GM12878 (cell line): ENCODE results near the gene AGBL1. TPM values are rescaled to one million over a fixed set of nuclear protein-coding genes. Genes with fewer than 3 reads are reported as not detected.

Source experiments
- ATAC-seq: fragments of 200-7000 bp; cut with Tn5 transposase; 3 replicates; pipeline ENCODE4 v1.9.1; 2020; ENCODE audit warnings: mild to moderate bottlenecking, moderate library complexity
- BruUV-seq: library from RNA; stranded (reverse); fragments of 400-500 nt; replicated peaks from 2 replicates; lab custom pipeline; 2021; lab: Mats Ljungman, UMichigan
- CTCF ChIA-PET: fragments of 300-600 bp; sonication (Branson Sonifier 250); formaldehyde crosslinking; extraction: SDS; loops from one replicate; lab custom pipeline; 2021; ENCODE audit warnings: inconsistent platforms; lab: Yijun Ruan, JAX
- POLR2A ChIA-PET: fragments of 350-600 bp; formaldehyde crosslinking; extraction: SDS; loops from one replicate; lab custom pipeline; 2021; ENCODE audit warnings: inconsistent platforms; lab: Charles Lee
- RAD21 ChIA-PET: fragments of 300-600 bp; sonication (Branson Sonifier 250); formaldehyde crosslinking; loops from one replicate; lab custom pipeline; 2023; ENCODE audit warnings: antibody characterized with exemption; ENCODE audit not compliant: unreplicated experiment; lab: Charles Lee
- SMC1A ChIA-PET: fragments of 300-600 bp; sonication (Branson Sonifier 250); formaldehyde crosslinking; loops from one replicate; lab custom pipeline; 2023; ENCODE audit not compliant: unreplicated experiment, uncharacterized antibody; lab: Charles Lee
- DNase-seq: peaks from one replicate; pipeline ENCODE4 v3.0.0-alpha.2; 2011; ENCODE audit warnings: low read depth, low spot score
- FAIRE-seq: peaks from 3 replicates; lab custom pipeline; 2011; peaks lifted over from hg19 to GRCh38; lab: Jason Lieb, UNC
- H2AFZ ChIP-seq: 2 replicates; pipeline ENCODE4 v1.6.0; 2011; ENCODE audit warnings: low read depth, low read length, control low read depth; ENCODE audit not compliant: control insufficient read depth
- H3K27ac ChIP-seq: 2 replicates; pipeline ENCODE4 v1.5.1; 2011; ENCODE audit warnings: control low read depth; ENCODE audit not compliant: control insufficient read depth, insufficient read depth
- H3K27me3 ChIP-seq, 2 experiments: replicated peaks in 1 of 2; 2 replicates each; pipeline versions ENCODE4 v1.6.0 to v1.6.1; 2011; ENCODE audit warnings: low read length in 1 of 2; ENCODE audit not compliant: control insufficient read depth in 2 of 2, insufficient read depth in 2 of 2
- H3K36me3 ChIP-seq, 2 experiments: 2 replicates each; pipeline ENCODE4 v1.5.1; 2011; ENCODE audit warnings: low read length in 1 of 2; ENCODE audit not compliant: control insufficient read depth in 2 of 2, insufficient read depth in 2 of 2
- H3K4me1 ChIP-seq: 2 replicates; pipeline ENCODE4 v1.6.1; 2011; ENCODE audit warnings: mild to moderate bottlenecking, low read length, moderate library complexity, mixed read lengths; ENCODE audit not compliant: control insufficient read depth, insufficient read depth
- H3K4me2 ChIP-seq: 2 replicates; pipeline ENCODE4 v1.6.0; 2011; ENCODE audit warnings: control low read depth; ENCODE audit not compliant: control insufficient read depth, insufficient read depth
- H3K4me3 ChIP-seq: fragments of 200-600 bp; sonication (generic); 2 replicates; pipeline ENCODE4 v1.5.1; 2016
- H3K79me2 ChIP-seq: 2 replicates; pipeline ENCODE4 v1.6.0; 2011; ENCODE audit warnings: low read length; ENCODE audit not compliant: control insufficient read depth, insufficient read depth
- H3K9ac ChIP-seq: 2 replicates; pipeline ENCODE4 v1.8.0; 2011; ENCODE audit warnings: low read length, control low read depth, mixed read lengths; ENCODE audit not compliant: control insufficient read depth, insufficient read depth
- H3K9me3 ChIP-seq: replicated peaks from 3 replicates; pipeline ENCODE4 v1.5.1; 2011; ENCODE audit warnings: mild to moderate bottlenecking, low read length; ENCODE audit not compliant: control insufficient read depth, insufficient read depth
- H4K20me1 ChIP-seq: 2 replicates; pipeline ENCODE4 v1.6.0; 2011; ENCODE audit not compliant: control insufficient read depth, insufficient read depth
- NFIC ChIP-seq: IDR thresholded peaks from 2 replicates; pipeline ENCODE4 v1.6.1; 2012; ENCODE audit warnings: low read depth, mild to moderate bottlenecking, inconsistent platforms, low read length, moderate library complexity
- SREBF1 ChIP-seq: IDR thresholded peaks from 2 replicates; pipeline ENCODE4 v1.6.1; 2012; ENCODE audit warnings: mild to moderate bottlenecking, low read length
- ZNF217 ChIP-seq: fragments of 450-650 bp; IDR thresholded peaks from 2 replicates; pipeline ENCODE4 v1.6.1; 2017; ENCODE audit warnings: antibody characterized with exemption, mild to moderate bottlenecking
- ZNF592 ChIP-seq: fragments of 450-650 bp; IDR thresholded peaks from 2 replicates; pipeline ENCODE4 v1.6.1; 2017; ENCODE audit warnings: mild to moderate bottlenecking, moderate library complexity
- ZSCAN29 ChIP-seq: fragments of 450-650 bp; IDR thresholded peaks from 2 replicates; pipeline ENCODE4 v1.6.1; 2017; ENCODE audit warnings: mild to moderate bottlenecking, moderate library complexity
- ZZZ3 ChIP-seq: IDR thresholded peaks from 2 replicates; pipeline ENCODE4 v1.6.1; 2011; ENCODE audit warnings: low read depth; ENCODE audit not compliant: control insufficient read depth, insufficient read length
- WGBS: methylation state at CpG from one replicate; pipeline ENCODE4 v1.1.6; 2016; ENCODE audit warnings: low lambda C conversion rate; ENCODE audit not compliant: insufficient replicate concordance, insufficient coverage; ENCODE audit errors: missing lambda C conversion rate; 5-methylcytosine and 5-hydroxymethylcytosine counted together
- in situ Hi-C: fragments of 300-500 bp; cut with MboI; formaldehyde crosslinking; loops from 9 replicates; pipeline ENCODE4 v1.14.3; 2018; ENCODE audit warnings: mixed read lengths
- intact Hi-C: fragments of 100-400 bp; cut with micrococcal nuclease; formaldehyde crosslinking; loops from one replicate; pipeline ENCODE4 v1.14.2; 2022; ENCODE audit not compliant: unreplicated experiment
- polyA plus RNA-seq, 11 experiments: library from polyadenylated mRNA; depleted of rRNA in 4 of 11; unstranded in 6 of 11; stranded (reverse) in 5 of 11; fragments of >200 nt; fragmentation: Nextera tagmentation in 4 of 11; fragmentation: Illumina TruSeq in 1 of 11; extraction: Ambion mirVana in 4 of 11; extraction: Trizol in 1 of 11; gene quantifications; 1 replicate in 1 of 11; 2 replicates in 10 of 11; pipeline versions ENCODE4 v1.2.1 to v1.2.3, GENCODE V29; 2011 to 2016; ENCODE audit warnings: inconsistent platforms in 2 of 11, missing spikeins in 2 of 11, low read depth in 1 of 11
- total RNA-seq, 4 experiments: library from RNA; depleted of rRNA in 3 of 4; stranded (reverse); fragments of >200 nt in 3 of 4; fragmentation: Illumina TruSeq in 1 of 4; extraction: Trizol in 1 of 4; gene quantifications; 2 replicates each; pipeline versions ENCODE4 v1.2.1 to v1.2.3, GENCODE V29; 2013 to 2021
- TF ChIP-seq, protein P1 (sequence below): IDR thresholded peaks from 2 replicates; pipeline ENCODE4 v1.6.1; 2012; ENCODE audit warnings: low read length, inconsistent platforms

The AGBL1 gene
- total and polyA plus RNA-seq, 10 of the 15 experiments (the other 5 are each of a cell fraction or from before 2014, with no cell fraction given): not detected

DNA sequence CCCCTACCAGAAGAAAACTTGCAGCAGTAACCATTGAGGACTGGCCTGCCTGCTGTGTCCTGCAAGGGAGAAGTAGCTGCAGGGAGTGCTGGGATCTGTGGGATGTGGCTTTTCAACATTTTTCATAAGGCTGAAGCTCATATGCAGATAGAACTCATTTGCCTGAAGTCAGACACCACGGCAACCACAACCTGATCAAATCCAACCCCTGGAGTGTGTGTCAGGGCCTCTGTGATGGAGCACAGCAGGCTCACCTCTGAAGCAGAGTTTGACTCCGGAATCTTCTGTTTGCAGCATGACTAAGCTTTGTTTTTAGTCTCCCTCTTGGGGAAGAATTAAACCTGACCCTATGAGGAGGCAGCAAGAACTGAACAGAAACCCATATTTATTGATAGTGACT, 508.7 kb downstream of the AGBL1 start:
- intact Hi-C loops (no loop called here), in situ Hi-C loops (no loop called here)
- ChIA-PET CTCF (no interaction called here), POLR2A (no interaction called here), RAD21 (no interaction called here)
- no peak overlapping the region for H3K9ac ChIP-seq
- H3K4me2 ChIP-seq: no peak overlapping the region
- H4K20me1 ChIP-seq: no peaks in the 10 kb centered on the region
- no peak for TF ChIP-seq ZZZ3
- no peak for TF ChIP-seq ZNF217
- no peak for TF ChIP-seq ZNF592
- no peak for TF ChIP-seq ZSCAN29
- TF ChIP-seq, protein P1, sequence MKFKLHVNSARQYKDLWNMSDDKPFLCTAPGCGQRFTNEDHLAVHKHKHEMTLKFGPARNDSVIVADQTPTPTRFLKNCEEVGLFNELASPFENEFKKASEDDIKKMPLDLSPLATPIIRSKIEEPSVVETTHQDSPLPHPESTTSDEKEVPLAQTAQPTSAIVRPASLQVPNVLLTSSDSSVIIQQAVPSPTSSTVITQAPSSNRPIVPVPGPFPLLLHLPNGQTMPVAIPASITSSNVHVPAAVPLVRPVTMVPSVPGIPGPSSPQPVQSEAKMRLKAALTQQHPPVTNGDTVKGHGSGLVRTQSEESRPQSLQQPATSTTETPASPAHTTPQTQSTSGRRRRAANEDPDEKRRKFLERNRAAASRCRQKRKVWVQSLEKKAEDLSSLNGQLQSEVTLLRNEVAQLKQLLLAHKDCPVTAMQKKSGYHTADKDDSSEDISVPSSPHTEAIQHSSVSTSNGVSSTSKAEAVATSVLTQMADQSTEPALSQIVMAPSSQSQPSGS: no peak
- no peak for TF ChIP-seq NFIC
- TF ChIP-seq SREBF1: no peak
- TF ChIP-seq, all 136 proteins: peak for 0
- Histone ChIP-seq H3K4me1 (no peaks in the 10 kb centered on the region), H2AFZ (no peak overlapping the region), H3K27ac (no peak overlapping the region), H3K36me3 (no peaks in the 10 kb centered on the region), H3K79me2 (no peaks in the 10 kb centered on the region), H3K27me3 (no peaks in the 10 kb centered on the region), H3K9me3 (no peaks in the 10 kb centered on the region), H3K4me3 (no peak overlapping the region)
- no peak for DNase-seq
- no peak for ATAC-seq
- SMC1A ChIA-PET: interaction anchor here (0.6 kb wide), 1 partner anchor 261 kb away, joined by 5 read pairs; no protein-coding TSS in a partner anchor
- no peak for FAIRE-seq
- no TSS peak for BruUV-seq
- 0% methylated on average over 2 of the region's 2 CpGs for WGBS
